OCI-LY7 (cell line): ENCODE measurements around the gene ELFN1. TPM values are rescaled to one million over a fixed set of nuclear protein-coding genes. Genes with fewer than 3 reads are reported as not detected.

ENCODE experiments used
- BruUV-seq: library from RNA; stranded (reverse); fragments of 400-500 nt; replicated peaks from 2 replicates; lab custom pipeline; 2021; lab: Mats Ljungman, UMichigan
- CTCF ChIA-PET: fragments of 300-600 bp; sonication (Branson Sonifier 250); formaldehyde crosslinking; loops from one replicate; lab custom pipeline; 2022; ENCODE audit warnings: antibody characterized with exemption; ENCODE audit not compliant: unreplicated experiment; lab: Charles Lee
- POLR2A ChIA-PET: fragments of 300-600 bp; sonication (Branson Sonifier 250); formaldehyde crosslinking; loops from one replicate; lab custom pipeline; 2022; ENCODE audit warnings: antibody characterized with exemption; lab: Charles Lee
- DNase-seq: peaks from one replicate; pipeline ENCODE4 v3.0.0-alpha.2; 2015; ENCODE audit warnings: low spot score
- H2AFZ ChIP-seq: fragments of 200-600 bp; sonication (generic), shearing (Covaris generic); 2 replicates; pipeline ENCODE4 v1.6.1; 2014; ENCODE audit warnings: mild to moderate bottlenecking, antibody characterized with exemption, low read length, moderate library complexity
- H3K27ac ChIP-seq: fragments of 200-600 bp; sonication (generic); 2 replicates; pipeline ENCODE4 v1.5.1; 2014; ENCODE audit warnings: mixed run types, low read depth, mild to moderate bottlenecking, moderate library complexity, low read length, inconsistent platforms; ENCODE audit not compliant: poor library complexity, severe bottlenecking
- H3K36me3 ChIP-seq: fragments of 200-600 bp; sonication (generic); 2 replicates; pipeline ENCODE4 v1.6.1; 2014; ENCODE audit warnings: mild to moderate bottlenecking, antibody characterized with exemption, low read length, moderate library complexity, mixed read lengths; ENCODE audit not compliant: insufficient read depth
- H3K4me1 ChIP-seq: fragments of 200-600 bp; sonication (generic); 2 replicates; pipeline ENCODE4 v1.5.1; 2014; ENCODE audit warnings: mild to moderate bottlenecking, low read length; ENCODE audit not compliant: insufficient read depth, poor library complexity, severe bottlenecking
- H3K4me2 ChIP-seq: fragments of 200-600 bp; sonication (generic); 2 replicates; pipeline ENCODE4 v1.6.1; 2014; ENCODE audit warnings: mild to moderate bottlenecking, low read length
- H3K4me3 ChIP-seq: fragments of 200-600 bp; sonication (generic); 2 replicates; pipeline ENCODE4 v1.5.1; 2014; ENCODE audit warnings: mild to moderate bottlenecking, low read depth, low read length; ENCODE audit not compliant: poor library complexity, severe bottlenecking
- H3K79me2 ChIP-seq: fragments of 200-600 bp; sonication (generic); 2 replicates; pipeline ENCODE4 v1.6.1; 2016; ENCODE audit warnings: low read depth, mild to moderate bottlenecking, low read length, moderate library complexity, mixed read lengths; ENCODE audit not compliant: insufficient read depth
- H3K9me2 ChIP-seq: fragments of 200-600 bp; sonication (generic); 2 replicates; pipeline ENCODE4 v1.6.1; 2016; ENCODE audit warnings: mild to moderate bottlenecking, low read length, mixed read lengths; ENCODE audit not compliant: insufficient read depth
- H3K9me3 ChIP-seq: fragments of 200-600 bp; sonication (generic); 2 replicates; pipeline ENCODE4 v1.6.1; 2014; ENCODE audit warnings: mild to moderate bottlenecking, mixed run types, low read length, mixed read lengths
- H4K20me1 ChIP-seq: fragments of 200-600 bp; sonication (generic); 2 replicates; pipeline ENCODE4 v1.6.1; 2014; ENCODE audit warnings: mild to moderate bottlenecking, antibody characterized with exemption, low read length, moderate library complexity, mixed read lengths; ENCODE audit not compliant: insufficient read depth
- EZH2phosphoT487 ChIP-seq: fragments of 200-600 bp; sonication (generic); IDR thresholded peaks from 2 replicates; pipeline ENCODE4 v1.6.1; 2018; ENCODE audit warnings: low read depth, borderline replicate concordance, mild to moderate bottlenecking, mixed run types, antibody characterized with exemption, low read length, moderate library complexity, mixed read lengths
- intact Hi-C: fragments of 100-400 bp; cut with micrococcal nuclease; formaldehyde crosslinking; loops from one replicate; pipeline ENCODE4 v1.10.0; 2022; ENCODE audit not compliant: unreplicated experiment
- total RNA-seq, 2 experiments: library from RNA; depleted of rRNA in 1 of 2; stranded (reverse); fragments of >200 nt in 1 of 2; shearing (Covaris generic) in 1 of 2; gene quantifications; 2 replicates each; pipeline ENCODE4 v1.2.3, GENCODE V29; 2014 to 2022
- TF ChIP-seq, protein P1 (sequence below): fragments of 200-600 bp; sonication (generic); conservative IDR thresholded peaks from 2 replicates; pipeline ENCODE4 v1.5.1; 2014; ENCODE audit warnings: mild to moderate bottlenecking, antibody characterized with exemption, low read length, moderate library complexity, mixed read lengths

The ELFN1 gene
- total RNA-seq, 2 experiments from 2014 or later: not detected

GRCh38 chr7:1749351-1749863 is 79.3 kb downstream of the ELFN1 start:
- Histone ChIP-seq H3K4me2 (no peak overlapping the region), H3K4me3 (no peak overlapping the region), H3K36me3 (no peaks in the 10 kb centered on the region), H4K20me1 (no peaks in the 10 kb centered on the region), H3K9me2 (no peaks in the 10 kb centered on the region), H3K79me2 (no peaks in the 10 kb centered on the region), H2AFZ (no peak overlapping the region), H3K27ac (no peak overlapping the region), H3K9me3 (no peaks in the 10 kb centered on the region), H3K4me1 (peaks cover 34% of the 10 kb centered on the region)
- BruUV-seq: no TSS peak
- POLR2A ChIA-PET: interaction anchor here (0.6 kb wide), 1 partner anchor 87 kb away, joined by 3 read pairs; no protein-coding TSS in a partner anchor
- intact Hi-C loops: no loop called here
- CTCF ChIA-PET: no interaction called here
- no peak for DNase-seq
- TF ChIP-seq, protein P1, sequence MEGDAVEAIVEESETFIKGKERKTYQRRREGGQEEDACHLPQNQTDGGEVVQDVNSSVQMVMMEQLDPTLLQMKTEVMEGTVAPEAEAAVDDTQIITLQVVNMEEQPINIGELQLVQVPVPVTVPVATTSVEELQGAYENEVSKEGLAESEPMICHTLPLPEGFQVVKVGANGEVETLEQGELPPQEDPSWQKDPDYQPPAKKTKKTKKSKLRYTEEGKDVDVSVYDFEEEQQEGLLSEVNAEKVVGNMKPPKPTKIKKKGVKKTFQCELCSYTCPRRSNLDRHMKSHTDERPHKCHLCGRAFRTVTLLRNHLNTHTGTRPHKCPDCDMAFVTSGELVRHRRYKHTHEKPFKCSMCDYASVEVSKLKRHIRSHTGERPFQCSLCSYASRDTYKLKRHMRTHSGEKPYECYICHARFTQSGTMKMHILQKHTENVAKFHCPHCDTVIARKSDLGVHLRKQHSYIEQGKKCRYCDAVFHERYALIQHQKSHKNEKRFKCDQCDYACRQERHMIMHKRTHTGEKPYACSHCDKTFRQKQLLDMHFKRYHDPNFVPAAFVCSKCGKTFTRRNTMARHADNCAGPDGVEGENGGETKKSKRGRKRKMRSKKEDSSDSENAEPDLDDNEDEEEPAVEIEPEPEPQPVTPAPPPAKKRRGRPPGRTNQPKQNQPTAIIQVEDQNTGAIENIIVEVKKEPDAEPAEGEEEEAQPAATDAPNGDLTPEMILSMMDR: no peak
- TF ChIP-seq EZH2phosphoT487: no peak

GRCh38 chr7:1749864-1750466 is 79.9 kb downstream of the ELFN1 start:
- Histone ChIP-seq H3K4me2 (no peak overlapping the region), H3K36me3 (no peaks in the 10 kb centered on the region), H3K9me2 (no peaks in the 10 kb centered on the region), H3K27ac (no peak overlapping the region), H3K4me3 (no peak overlapping the region), H4K20me1 (no peaks in the 10 kb centered on the region), H3K4me1 (peaks cover 40% of the 10 kb centered on the region), H3K9me3 (no peaks in the 10 kb centered on the region), H3K79me2 (no peaks in the 10 kb centered on the region), H2AFZ (no peak overlapping the region)
- POLR2A ChIA-PET: interaction anchor here (0.5 to 0.6 kb wide), 3 partner anchors 87 to 790 kb away, joined by 3 to 4 read pairs (median 3); no protein-coding TSS in a partner anchor
- CTCF ChIA-PET: no interaction called here
- intact Hi-C loops: loop anchor here (10.0 kb wide), 1 partner anchor 655 kb away; the partner anchor contains the start of gene CHST12
- DNase-seq: no peak
- BruUV-seq: no TSS peak
- no peak for TF ChIP-seq EZH2phosphoT487
- TF ChIP-seq, protein P1: no peak

DNA sequence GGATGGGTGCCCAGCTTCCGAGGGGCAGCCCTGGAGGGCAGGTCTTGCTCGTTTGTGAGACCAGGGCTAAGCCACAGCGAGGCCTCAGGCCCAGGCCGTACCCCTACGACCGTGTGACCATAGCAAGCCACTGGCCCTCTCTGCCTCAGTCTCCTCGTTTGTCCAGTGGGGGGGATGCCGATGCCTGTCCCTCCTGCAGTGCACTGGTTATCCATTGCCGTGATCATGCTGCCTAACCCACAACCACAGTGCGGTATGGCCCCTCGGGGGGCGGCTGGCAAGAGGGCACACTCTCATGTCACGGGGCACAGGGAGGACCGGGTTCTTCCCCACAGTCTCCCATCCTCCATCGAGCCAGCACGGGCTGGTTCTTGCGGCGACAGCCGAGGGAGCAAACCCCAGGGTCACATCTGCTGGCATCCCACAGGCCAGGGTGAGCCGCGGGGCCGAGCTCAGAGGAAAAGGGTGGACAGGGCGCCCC is 80.5 kb downstream of the ELFN1 start:
- Histone ChIP-seq H3K4me3 (no peak overlapping the region), H3K36me3 (no peaks in the 10 kb centered on the region), H3K27ac (no peak overlapping the region), H3K79me2 (no peaks in the 10 kb centered on the region), H3K9me3 (no peaks in the 10 kb centered on the region), H4K20me1 (no peaks in the 10 kb centered on the region), H2AFZ (no peak overlapping the region), H3K4me1 (peaks cover 46% of the 10 kb centered on the region), H3K4me2 (no peak overlapping the region), H3K9me2 (no peaks in the 10 kb centered on the region)
- POLR2A ChIA-PET: interaction anchor here (0.5 kb wide), 1 partner anchor 791 kb away, joined by 4 read pairs; no protein-coding TSS in a partner anchor
- no peak for DNase-seq
- CTCF ChIA-PET: no interaction called here
- TF ChIP-seq, protein P1: no peak
- no peak for TF ChIP-seq EZH2phosphoT487
- BruUV-seq: no TSS peak
- intact Hi-C loops: loop anchor here (10.0 kb wide), 1 partner anchor 654 kb away; the partner anchor contains the start of gene CHST12
